HG02610 (cell line): ENCODE data around the gene KMO.

Experiments
- ATAC-seq: cut with Tn5 transposase; IDR thresholded peaks from one replicate; pipeline ENCODE4 v1.9.1; 2021; ENCODE audit warnings: mild to moderate bottlenecking, moderate library complexity; ENCODE audit not compliant: unreplicated experiment

Gene KMO

DNA sequence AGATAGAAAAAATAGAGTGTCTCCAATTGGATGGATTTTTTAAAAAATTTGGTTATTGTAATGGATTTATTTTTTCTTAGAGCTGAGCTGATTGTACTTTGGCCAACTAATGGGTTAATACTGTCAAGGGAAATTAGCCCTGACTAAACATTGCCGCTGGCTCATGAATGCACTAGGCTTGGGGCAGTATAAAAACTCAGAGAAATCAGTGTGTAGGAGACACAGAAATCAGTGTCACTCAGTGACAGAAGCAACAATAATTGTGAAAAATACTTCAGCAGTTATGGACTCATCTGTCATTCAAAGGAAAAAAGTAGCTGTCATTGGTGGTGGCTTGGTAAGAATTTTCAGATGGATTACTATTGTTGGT, at the start of gene KMO:
KMO (plus strand) TSS at position 217 of the 370 bp plus-strand sequence; CDS start at position 284, 67 bp downstream.
- peak; percentile 23 for ATAC-seq

GRCh38 chr1:241482761-241483250, 49.4 kb upstream of the KMO start:
- ATAC-seq = no peak

DNA sequence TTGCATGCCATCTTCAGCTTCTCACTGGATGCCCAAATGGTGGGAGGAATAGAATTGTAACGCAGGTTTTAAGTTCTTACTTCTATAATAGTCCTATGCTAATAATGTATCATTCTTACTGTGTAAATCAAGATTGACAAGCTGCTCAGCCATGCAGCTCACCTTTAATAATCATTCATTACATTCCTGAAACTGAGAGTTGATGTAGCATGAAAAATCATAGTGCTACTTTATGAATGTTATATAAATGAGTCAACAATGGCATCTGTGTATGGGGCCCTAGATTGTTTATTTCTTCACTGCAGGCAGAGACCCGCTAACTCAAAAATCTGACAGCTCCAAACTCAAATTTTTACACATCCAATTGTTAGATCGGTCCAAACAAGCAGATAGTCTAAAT, 47.0 kb upstream of the KMO start:
- ATAC-seq = peak; percentile 83

GRCh38 chr1:241485554-241485992, 46.6 kb upstream of the KMO start:
- ATAC-seq = peak; percentile 39

GRCh38 chr1:241488739-241489138, 43.4 kb upstream of the KMO start:
- no peak for ATAC-seq

DNA sequence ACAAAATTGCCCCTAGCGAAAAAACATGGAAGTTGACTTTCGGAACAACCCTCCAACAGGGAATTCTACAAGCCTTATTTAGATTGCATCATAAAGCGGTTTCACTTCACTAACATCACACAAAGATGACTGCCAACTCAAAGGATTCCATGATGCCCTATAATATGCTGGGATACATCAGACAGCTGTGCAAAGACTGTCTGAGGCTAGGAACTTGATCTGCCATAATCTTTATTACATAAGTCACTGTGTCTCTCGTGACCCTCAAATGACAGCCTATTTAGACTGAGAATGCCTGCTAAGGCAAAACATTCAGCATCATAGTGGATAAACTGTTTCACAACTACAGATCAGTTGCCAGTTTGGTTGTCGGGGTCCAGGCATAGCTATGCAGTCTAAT, 36.4 kb upstream of the KMO start:
- ATAC-seq = no peak

- no peak for ATAC-seq
Measured at GRCh38 chr1:241499910-241500309, 32.3 kb upstream of the KMO start.

- no peak for ATAC-seq
Measured at GRCh38 chr1:241503444-241503843, 28.7 kb upstream of the KMO start.

DNA sequence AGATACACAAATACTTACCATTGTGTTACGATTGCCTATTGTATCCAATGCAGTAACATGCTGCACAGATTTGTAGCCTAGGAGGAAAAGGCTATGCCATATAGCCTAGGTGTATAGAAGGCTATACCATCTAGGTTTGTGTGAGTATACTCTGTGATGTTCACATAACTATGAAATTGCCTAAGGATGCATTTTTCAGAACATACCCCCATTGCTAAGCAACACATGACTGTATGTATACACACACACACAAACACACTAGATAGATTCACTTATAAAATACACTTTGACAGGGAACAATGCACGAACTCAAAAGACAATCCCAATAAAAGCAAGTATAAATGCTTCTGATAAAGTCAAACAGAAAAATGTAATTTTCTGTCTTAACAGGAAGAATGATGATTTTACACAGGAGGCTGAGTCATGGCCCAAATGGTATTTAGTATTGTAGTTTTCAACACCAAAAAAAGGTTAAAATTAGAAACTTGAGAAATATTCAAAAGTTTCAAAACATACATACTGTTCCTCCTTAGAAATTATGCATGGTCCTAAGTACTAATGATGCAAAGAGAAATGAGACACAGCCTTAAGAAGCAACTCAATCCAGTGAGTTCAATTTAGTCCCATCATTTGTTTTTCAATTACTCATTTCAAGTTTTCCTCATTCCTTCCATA, 24.9 kb upstream of the KMO start:
- ATAC-seq = no peak

- ATAC-seq = no peak
Measured at GRCh38 chr1:241513378-241513777, 18.8 kb upstream of the KMO start.

GRCh38 chr1:241518476-241519307, 13.5 kb upstream of the KMO start:
- ATAC-seq = peak; percentile 23

GRCh38 chr1:241519308-241520079, 12.7 kb upstream of the KMO start, which contains the start of gene FH:
Gene FH, minus strand, starts transcription at chr1:241519755. Its CDS starts 33 bp downstream, at chr1:241519722.
- ATAC-seq = peak; percentile 97

- ATAC-seq = no peak
Measured at GRCh38 chr1:241520080-241520465, 12.1 kb upstream of the KMO start.

- no peak for ATAC-seq
Measured at GRCh38 chr1:241521718-241522117, 10.5 kb upstream of the KMO start.

DNA sequence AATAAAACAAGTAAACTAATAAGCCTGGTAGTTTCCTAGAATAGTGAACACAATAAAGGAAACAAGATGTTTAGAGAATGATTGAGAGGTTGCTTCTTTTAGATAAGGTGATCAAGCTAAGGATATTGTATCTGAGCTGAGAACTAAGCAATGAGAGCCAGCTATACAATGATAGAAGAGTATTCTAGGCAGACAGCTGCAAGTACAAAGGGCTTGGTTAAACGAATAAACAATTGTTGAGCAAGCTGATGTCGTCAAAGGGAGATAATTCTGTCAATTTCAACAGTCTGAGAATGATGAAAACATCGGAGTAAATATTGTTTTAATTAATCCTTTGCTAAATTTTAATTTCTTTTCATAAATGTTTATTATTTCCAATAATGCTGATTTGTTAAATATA, 7.2 kb upstream of the KMO start:
- no peak for ATAC-seq

DNA sequence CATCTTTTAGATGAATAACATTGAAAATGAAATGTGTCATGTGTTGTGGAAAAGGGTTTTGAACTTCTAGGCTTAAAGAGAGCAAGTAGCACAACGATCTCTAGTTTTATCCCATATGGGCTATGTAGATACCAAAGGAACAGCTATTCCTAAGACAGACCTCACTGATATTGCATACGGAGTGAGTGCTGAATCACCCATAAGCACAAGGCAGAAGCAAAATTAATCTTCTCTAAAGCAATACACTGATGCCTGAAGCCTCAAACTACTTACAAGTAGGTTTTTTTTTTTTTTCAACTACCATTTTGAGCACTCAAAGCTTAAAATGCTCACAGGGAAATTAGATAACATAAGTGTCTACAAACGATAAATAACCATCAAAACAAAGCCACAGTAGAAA, 5.0 kb upstream of the KMO start:
- no peak for ATAC-seq

DNA sequence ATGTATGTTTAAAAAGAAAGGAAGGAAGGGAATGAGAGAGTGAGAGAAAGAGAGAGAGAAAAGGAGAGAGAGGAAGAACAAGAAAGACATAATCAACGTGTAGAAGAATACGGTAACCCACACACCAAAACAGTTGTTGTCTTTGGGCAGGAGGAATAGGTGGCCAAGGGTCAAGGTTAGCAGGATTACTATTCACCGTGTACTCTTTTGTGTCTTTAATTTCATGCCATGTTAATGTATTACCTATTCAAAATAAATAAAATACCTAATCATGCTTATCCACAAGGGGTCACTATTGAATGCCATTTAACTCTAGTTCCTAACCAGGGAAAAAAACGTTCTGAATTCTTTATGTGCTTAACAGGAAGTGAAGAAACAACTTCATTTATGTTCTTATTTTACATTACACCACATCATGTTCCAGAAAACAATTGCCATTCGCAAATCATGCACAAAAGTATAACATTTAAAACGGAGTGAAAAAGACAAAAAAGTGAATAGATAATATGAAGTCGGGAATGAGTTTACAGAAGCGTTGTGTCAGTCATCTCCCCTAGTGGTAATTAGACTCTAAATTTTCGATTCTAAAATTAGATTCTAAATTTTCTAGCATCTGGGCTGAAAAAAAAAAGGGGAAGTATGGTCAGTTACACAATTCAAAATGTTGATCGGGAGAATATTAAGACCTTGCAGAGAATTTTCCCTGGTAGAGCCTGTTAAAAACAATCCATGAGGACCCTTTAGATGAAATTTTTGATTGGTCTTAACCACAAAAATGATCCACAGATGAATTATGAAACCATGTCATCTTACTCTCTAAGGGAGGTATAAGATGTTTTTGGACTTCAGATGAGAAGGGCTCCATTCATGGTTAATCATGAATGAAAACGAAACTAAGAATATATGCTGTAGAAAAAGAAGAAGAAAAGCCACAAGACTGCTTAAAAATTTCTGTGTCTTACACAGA, 700 bp upstream of the KMO start:
- peak; percentile 67 for ATAC-seq

- ATAC-seq = peak; percentile 73
Measured at GRCh38 chr1:241532864-241533263, 686 bp downstream of the KMO start.

DNA sequence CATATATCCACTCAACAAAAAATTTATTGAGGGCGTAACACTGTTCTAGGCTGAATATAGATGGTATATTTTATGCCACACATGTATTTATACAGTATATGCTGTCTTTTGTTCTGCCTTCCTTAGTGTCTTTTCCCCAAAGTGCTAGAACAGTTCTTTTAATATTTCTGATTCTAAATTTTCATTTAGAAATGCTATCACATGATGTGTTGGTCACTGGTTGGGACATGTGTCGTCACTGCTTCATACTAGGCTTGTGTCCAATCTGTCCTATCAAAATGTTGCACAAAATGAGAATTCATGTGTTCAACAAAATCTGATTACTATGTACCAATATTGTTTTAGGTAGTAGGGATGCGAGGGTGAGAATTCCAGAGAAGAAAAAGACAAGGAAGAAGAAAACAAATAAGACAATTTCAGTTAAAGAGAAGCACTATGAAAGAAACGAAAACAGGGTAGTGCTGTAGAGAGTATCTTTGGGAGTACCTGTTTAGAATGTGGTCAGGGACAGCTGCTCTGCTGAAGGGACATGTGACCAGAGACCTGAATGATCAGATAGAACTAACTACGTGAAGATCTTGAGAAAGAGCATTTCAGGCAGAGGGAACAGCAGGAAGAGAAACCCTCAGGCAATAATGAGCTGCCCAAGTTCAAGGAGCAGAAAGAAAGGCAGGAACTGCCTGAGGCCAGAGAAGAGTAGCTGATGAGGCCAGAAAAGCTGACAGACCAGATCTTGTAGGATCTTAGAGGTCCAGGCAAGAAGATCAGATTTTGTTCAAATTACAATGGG, 1.3 kb downstream of the KMO start:
- ATAC-seq = peak; percentile 26
